Urinary bladder (tissue), 4 donors: ENCODE measurements around the gene EIPR1. TPM values are rescaled to one million over a fixed set of nuclear protein-coding genes. Genes with fewer than 3 reads are reported as not detected.

Experiments used
- DNase-seq: peaks from one replicate; pipeline ENCODE4 v3.0.0-alpha.2; 2015; ENCODE audit errors: extremely low spot score
- H3K27ac ChIP-seq: one replicate; pipeline ENCODE4 v1.5.1; 2013; ENCODE audit warnings: low read depth, mild to moderate bottlenecking, moderate library complexity
- H3K36me3 ChIP-seq: one replicate; pipeline ENCODE4 v1.6.1; 2013; ENCODE audit warnings: mild to moderate bottlenecking, moderate library complexity; ENCODE audit not compliant: insufficient read depth
- H3K4me1 ChIP-seq: one replicate; pipeline ENCODE4 v1.6.1; 2013; ENCODE audit warnings: mild to moderate bottlenecking, moderate library complexity; ENCODE audit not compliant: insufficient read depth
- H3K4me3 ChIP-seq: one replicate; pipeline ENCODE4 v1.5.1; 2013; ENCODE audit warnings: low read depth, low read length
- WGBS: extraction: QIAGEN DNeasy Blood & Tissue Kit; methylation state at CpG from one replicate; pipeline ENCODE4 v1.1.7; 2013; 5-methylcytosine and 5-hydroxymethylcytosine counted together
- polyA plus RNA-seq: library from polyadenylated mRNA; stranded (reverse); fragments of 200-250 nt; gene quantifications from one replicate; pipeline ENCODE4 v1.2.3, GENCODE V29; 2013
- total RNA-seq: library from RNA; depleted of rRNA; stranded (reverse); fragments of >200 nt; gene quantifications from one replicate; pipeline ENCODE4 v1.2.3, GENCODE V29; 2014
- donor health status: healthy with polysubstance abuse.
- donor health status: healthy.

EIPR1 gene
- total and polyA plus RNA-seq, 2 donors = 14.9 to 15.0 TPM

DNA sequence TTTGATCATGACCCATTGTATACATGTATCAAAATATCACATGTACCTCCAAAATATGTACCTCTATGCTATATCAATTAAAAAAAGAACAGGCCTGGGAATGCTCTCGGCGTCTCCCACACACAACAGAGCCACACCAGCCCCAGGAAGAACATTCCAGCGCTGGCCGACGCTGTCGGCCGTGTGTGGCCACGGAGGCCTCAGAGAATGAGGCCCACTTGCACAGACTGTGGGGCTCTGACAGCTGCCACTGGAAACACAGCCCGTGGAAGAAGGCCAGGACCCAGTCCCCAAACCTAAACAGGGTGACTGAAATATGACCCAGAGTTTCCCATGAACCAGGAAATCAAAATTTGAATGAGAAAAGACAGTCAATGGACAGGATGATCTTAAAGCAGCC, 69.7 kb downstream of the EIPR1 start:
- WGBS = 91% methylated on average over 9 of the region's 9 CpGs
- no peak overlapping the region for H3K4me3 ChIP-seq
- no peaks in the 10 kb centered on the region for H3K4me1 ChIP-seq
- DNase-seq = no peak
- no peak overlapping the region for H3K27ac ChIP-seq
- H3K36me3 ChIP-seq = no peaks in the 10 kb centered on the region

DNA sequence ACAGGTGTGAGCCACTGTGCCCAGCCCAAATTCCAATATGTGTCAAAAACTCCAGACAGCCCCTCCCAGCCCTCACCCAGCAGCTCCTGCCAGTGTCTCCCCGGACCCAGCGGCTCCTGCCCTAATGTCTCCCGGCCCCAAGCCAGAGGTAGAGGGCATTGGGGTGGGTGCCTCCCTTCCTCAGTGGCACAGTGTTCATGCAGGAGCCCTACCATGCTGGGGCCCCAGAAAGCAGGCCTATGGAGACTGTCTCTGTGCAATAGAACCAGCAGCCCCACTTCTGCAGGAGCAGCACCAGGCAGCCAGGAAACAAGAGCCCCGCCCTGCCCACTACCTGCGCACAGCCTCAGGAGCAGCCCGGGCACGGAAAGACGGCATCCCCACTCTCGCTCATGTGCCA, 70.4 kb downstream of the EIPR1 start:
- WGBS = 98% methylated on average over 9 of the region's 9 CpGs
- Histone ChIP-seq H3K4me1 (no peaks in the 10 kb centered on the region), H3K4me3 (no peak overlapping the region), H3K27ac (no peak overlapping the region), H3K36me3 (no peaks in the 10 kb centered on the region)
- no peak for DNase-seq

DNA sequence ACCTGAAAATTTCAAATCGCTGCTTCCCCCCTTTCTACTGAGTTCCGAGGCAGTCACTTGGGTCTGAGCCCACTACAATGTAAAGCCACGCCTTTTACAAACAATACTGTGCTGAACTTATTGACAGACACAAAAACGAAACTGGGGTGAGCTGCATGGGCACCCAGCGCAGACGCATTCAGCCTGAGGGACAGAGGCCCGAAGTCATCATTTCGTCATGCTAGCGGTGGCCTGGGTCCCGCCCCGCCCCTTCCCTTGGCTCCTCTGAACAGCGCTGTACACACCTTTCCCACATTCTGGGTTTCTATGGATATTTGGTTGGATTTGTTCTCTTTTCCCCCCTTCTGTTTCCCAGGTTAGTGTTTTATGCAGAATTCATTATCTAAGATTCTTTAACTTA, 71.7 kb downstream of the EIPR1 start:
- H3K36me3 ChIP-seq = no peaks in the 10 kb centered on the region
- WGBS = 88% methylated on average over 12 of the region's 12 CpGs
- H3K4me1 ChIP-seq = no peaks in the 10 kb centered on the region
- no peak overlapping the region for H3K4me3 ChIP-seq
- DNase-seq = no peak
- no peak overlapping the region for H3K27ac ChIP-seq

DNA sequence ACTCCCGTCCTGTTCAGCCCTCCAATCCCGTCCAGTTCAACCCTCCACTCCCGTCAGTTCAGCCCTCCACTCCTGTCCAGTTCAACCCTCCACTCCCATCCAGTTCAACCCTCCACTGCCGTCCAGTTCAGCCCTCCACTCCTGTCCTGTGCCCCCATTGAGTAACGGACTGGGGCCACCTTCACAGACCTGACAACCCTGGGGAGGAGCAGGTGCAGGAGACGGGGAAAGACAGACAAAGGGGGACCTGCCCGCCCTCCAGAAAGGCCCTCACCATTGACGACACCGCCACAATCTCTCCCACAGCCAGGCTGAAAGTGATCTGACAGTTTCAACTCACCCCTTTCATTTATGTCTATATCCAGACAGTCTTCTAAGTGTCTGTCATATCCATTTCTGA, 72.2 kb downstream of the EIPR1 start:
- Histone ChIP-seq H3K4me1 (no peaks in the 10 kb centered on the region), H3K27ac (no peak overlapping the region), H3K4me3 (no peak overlapping the region), H3K36me3 (no peaks in the 10 kb centered on the region)
- no peak for DNase-seq
- 92% methylated on average over 9 of the region's 9 CpGs for WGBS

DNA sequence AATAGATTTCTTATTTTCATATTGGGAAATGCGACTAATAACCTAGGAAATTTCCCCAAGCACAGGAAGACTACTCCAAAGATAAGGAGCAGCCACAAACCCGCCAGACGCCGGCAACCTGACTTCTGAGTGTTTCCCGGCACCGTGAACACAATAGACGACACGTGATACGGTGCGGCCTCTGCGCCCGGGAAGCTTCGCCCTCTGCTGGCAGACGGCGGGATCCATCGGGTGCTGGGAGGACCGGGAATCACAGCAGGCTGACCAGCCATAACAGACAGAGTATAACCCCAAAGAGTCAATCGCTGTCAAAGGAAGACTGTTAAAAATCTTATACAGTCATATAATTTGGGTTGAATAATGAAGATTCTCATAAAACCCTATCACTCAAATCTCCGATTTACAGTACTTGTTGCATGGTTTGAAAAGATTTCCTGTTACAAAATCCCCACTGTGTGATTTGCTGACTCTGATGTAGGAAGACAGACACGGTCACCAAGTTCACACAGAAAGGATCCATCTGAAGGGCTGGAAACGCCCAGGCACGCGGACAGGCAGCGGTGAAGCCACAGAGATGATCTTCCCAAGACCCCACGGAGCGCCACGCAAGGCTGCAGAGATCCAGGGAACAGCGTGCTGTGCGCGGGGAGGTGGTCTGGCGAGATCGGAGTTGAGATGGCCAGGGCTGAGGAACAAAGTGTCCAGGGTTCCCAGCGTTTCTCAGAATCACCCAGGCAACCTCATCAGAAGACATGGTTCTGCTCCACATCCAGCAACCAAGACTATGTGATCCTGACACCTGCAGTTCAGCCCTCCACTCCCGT, 73.8 kb downstream of the EIPR1 start:
- no peak overlapping the region for H3K4me3 ChIP-seq
- H3K4me1 ChIP-seq = no peaks in the 10 kb centered on the region
- 38% methylated on average over 34 of the region's 34 CpGs for WGBS
- no peaks in the 10 kb centered on the region for H3K36me3 ChIP-seq
- DNase-seq = peak; percentile 64
- H3K27ac ChIP-seq = no peak overlapping the region

DNA sequence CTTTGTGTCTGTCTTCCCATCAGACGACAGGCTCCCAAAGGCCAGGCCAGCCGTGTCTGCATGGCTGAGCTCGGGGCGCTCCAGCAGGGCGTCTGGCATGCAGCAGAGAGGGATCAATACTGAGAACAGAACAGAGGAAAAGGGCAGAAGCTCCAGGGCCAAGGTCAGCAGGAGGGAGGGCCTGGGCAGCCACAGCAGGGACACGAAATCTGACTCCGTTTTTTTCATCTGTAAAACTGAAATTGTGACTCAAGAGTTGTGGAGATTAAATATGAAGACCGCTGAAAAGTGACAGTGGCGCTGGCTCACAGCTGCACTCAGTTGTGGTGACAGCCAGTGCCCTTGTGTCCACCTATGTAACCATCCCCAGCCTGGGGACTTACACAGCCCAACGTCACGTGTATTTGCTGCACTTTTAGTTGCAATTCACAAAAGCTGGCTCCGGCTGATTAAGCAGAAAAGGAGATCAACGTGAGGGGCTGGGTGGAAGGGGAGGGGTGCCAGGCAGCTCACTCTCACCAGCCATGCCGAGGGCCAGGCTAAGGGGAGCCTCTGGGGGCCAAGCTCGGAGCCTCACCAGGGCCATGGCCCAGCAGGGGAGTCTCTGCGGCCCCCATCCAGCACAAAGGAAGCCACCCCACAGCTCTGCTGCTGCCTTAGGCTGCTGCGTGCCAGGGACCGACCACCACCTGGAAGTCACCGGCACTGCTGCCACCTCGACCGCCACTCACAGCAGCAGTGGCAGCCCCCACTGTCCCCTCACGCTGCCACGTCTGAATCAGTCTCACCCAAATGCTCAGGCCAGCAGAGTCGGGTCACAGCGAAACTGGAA, 74.7 kb downstream of the EIPR1 start:
- 71% methylated on average over 25 of the region's 25 CpGs for WGBS
- H3K27ac ChIP-seq = no peak overlapping the region

DNA sequence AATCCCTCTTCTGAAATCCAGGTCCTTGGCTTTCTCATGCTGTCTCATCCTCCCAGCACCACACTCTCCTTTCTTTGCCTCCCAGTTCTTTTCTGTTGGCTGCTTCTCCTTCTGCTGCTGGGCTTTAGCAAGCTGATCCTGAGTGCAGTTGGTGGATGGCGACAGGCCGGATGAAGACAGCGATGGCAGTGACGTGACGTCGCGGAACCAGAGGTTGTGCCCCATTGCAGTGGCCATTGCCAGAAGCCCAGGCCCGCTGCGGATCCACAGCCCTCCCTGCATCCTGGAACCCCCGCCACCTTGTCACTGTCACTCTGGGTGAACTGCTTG, 75.2 kb downstream of the EIPR1 start:
- Histone ChIP-seq H3K27ac (no peak overlapping the region), H3K36me3 (no peaks in the 10 kb centered on the region), H3K4me3 (no peak overlapping the region), H3K4me1 (no peaks in the 10 kb centered on the region)
- DNase-seq = no peak
- WGBS = 95% methylated on average over 10 of the region's 10 CpGs

More for the DNA sequence above, 74.7 kb downstream of the EIPR1 start:
- no peak for DNase-seq
- Histone ChIP-seq H3K4me3 (no peak overlapping the region), H3K4me1 (no peaks in the 10 kb centered on the region), H3K36me3 (no peaks in the 10 kb centered on the region)

DNA sequence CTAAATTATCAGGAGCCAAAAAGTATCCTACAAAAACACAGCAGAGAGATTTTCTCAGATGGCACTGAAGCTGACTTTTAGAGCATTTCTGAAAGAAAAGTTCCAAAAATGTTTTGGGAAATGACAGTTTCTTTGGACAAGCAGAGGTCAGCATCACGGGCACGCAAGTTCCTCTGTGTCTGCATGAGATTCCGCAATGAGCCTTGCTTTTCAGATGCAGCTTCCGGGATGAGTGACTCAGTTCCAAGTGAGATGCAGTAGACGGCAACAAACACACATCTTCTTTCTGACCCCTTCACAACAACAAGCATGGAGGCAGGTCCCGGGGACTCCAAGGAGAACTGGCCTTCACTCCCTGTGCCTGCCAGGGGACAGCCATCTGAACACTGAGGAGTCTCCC, 76.6 kb downstream of the EIPR1 start:
- no peak for DNase-seq
- WGBS = 86% methylated on average over 6 of the region's 6 CpGs
- Histone ChIP-seq H3K4me1 (no peaks in the 10 kb centered on the region), H3K36me3 (no peaks in the 10 kb centered on the region), H3K27ac (no peak overlapping the region), H3K4me3 (no peak overlapping the region)

DNA sequence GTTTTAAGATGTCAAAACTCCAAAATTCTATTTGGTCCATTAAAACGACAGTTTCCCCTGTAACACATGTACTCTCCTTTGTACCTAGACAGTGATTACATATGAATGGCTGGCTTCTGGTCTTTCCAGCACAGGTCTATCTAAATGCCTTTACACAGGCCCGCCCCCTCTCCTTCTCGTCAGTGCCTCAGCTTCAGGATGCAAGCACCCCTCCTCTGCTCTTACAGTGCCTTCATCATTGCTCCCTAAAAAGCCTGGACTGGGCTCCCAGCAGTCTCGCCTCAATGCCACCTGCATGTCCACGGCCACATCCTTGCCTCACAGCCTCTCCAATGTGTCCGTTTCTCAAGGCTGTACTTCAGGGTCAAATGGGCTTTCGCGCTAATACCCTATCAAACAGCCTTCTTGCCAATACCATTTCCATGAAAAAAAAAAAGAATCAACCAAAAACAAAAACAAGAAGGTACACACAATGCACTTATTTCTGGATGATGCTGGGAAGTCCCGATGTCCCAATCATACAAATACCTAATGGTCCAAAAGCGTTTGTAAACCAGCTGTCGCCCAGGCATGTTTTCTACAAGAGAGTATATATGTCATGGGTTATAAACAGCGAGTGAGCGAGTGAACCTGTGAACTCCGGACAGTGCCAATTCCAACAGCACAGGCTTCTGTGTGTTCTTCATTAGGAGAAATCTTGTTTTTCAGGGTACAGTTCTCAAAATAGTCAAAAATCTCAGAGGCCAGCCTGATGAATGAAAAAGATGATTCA, 77.2 kb downstream of the EIPR1 start:
- H3K27ac ChIP-seq = no peak overlapping the region
- no peaks in the 10 kb centered on the region for H3K4me1 ChIP-seq
- no peaks in the 10 kb centered on the region for H3K36me3 ChIP-seq
- 86% methylated on average over 14 of the region's 14 CpGs for WGBS
- H3K4me3 ChIP-seq = no peak overlapping the region
- DNase-seq = no peak

DNA sequence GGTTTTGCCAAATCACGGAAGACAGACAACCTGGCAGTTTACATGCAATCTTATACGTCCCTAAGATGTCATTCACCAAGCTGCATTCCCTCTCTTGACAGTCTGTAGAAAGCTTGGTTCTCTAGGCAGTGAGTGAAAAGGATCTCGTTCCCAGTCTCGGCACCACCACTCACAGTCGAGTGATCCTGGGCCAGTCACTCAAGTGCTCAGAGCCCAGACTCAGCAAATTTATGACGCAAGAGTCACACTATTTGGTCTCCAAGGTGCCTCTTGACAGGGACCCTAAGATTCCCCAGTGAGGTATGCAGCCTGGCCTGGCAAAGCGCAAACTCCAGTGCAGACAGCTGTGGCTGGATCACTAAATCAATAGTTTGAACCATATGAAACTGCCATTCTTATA, 77.9 kb downstream of the EIPR1 start:
- Histone ChIP-seq H3K36me3 (no peaks in the 10 kb centered on the region), H3K4me3 (no peak overlapping the region), H3K27ac (no peak overlapping the region), H3K4me1 (no peaks in the 10 kb centered on the region)
- WGBS = 94% methylated on average over 7 of the region's 7 CpGs
- no peak for DNase-seq

DNA sequence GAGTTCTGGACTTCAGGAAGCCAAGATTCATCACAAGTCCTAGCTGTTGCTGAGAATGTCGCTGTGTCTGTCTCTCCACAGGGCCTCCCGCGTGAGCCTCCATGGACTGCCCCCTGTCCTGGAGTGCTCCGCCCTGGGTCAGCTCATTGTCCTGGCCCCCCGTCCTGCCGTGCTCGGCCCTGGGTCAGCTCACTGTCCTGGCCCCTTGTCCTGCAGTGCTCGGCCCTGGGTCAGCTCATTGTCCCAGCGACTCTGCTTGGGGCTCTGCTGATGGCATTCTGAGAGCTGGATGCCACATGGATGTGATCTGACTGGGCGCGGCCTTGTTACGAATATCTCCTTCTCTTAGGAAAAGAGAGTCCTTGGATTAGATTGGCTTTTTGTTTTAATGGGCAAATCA, 78.5 kb downstream of the EIPR1 start:
- Histone ChIP-seq H3K27ac (no peak overlapping the region), H3K36me3 (no peaks in the 10 kb centered on the region), H3K4me1 (no peaks in the 10 kb centered on the region), H3K4me3 (no peak overlapping the region)
- no peak for DNase-seq
- WGBS = 96% methylated on average over 12 of the region's 12 CpGs

DNA sequence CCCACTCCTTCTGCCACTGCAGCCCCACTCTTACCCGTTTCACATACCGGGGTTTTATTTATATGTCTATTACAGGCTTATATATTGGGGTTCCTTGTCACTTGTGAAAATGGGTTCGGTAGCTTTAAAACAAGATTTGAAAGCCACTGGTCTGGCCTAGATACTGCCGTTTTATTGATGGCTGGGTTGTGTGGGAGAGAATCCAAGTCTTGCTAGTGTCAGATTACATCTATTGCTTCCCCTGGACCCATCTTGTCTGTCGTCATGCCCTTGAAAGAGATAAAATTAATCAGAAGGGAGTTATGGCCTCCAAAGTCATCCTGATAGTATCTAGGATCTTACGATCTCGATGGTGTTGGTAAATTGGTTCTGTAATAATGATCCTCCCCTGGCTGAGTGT, 79.4 kb downstream of the EIPR1 start:
- DNase-seq = no peak
- WGBS = 76% methylated on average over 7 of the region's 7 CpGs
- no peak overlapping the region for H3K27ac ChIP-seq
- H3K4me3 ChIP-seq = no peak overlapping the region
- H3K36me3 ChIP-seq = no peaks in the 10 kb centered on the region
- H3K4me1 ChIP-seq = no peaks in the 10 kb centered on the region

DNA sequence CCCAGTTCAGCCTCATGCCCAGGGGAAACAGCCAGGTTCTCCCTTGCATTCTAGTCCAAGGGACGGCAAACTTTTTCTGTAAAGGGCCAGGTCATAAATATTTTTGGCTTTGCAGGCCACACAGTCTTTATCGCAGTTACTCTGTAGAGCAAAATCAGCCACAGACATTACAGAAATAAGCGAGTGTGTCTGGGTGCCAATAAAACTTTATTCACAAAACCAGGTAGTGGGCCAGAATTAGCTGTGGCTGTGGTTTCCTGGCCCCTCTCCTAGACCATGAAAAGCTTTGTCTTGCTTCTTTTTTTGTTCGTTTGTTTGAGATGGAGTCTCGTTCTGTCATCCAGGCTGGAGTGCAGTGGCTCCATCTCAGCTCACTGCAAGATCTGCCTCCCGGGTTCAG, 80.1 kb downstream of the EIPR1 start:
- 96% methylated on average over 6 of the region's 6 CpGs for whole genome bisulfite sequencing
- H3K36me3 ChIP-seq = no peaks in the 10 kb centered on the region
- no peak for DNase-seq
- no peaks in the 10 kb centered on the region for H3K4me1 ChIP-seq
- no peak overlapping the region for H3K4me3 ChIP-seq
- H3K27ac ChIP-seq = no peak overlapping the region
